ENCODE results near the gene TIAM2. TPM values are rescaled to one million over a fixed set of nuclear protein-coding genes. Genes with fewer than 3 reads are reported as not detected.

Gene TIAM2
- total RNA-seq, 1 donor from 2014 or later: 6.2 TPM

DNA sequence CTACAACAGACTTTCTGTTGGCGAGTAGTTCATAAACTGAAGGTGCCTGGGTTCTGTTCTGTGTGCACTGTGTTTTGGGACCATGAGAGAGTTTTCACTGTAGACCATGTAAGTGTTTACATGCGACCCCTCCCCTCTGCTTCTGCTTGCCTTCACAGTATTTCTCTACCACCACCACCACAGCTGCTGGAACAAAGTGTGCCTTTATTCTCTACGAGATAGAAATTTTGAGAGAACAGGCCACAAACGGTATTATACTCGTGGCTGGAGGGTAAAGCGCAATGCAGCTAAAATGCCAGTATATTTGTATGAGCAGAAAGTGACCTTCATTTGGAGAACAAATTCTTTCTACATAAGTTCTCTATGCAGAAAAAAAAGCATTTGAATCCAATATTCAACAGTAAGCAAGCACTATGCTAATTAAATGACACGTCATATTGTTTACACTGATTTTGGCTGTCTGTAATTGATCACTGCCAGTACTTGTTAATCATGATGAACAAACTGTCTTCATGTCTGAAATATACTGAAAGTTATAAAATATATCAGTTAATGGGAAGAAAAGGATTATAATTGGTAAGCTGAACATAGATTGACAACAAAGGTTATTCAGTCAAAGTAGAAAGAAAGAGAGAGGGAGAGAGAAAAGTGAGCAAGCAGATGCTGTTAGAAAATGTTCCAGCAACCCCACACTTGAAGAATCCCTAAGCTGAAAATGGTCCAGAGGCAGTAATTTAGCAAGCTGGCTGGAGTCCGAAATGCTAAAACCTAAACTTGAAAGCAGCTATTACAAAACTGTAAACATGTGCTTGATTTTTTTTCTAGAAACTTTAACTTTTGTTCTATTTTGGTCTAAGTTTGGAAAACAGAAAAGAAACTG lies 277.5 kb downstream of the TIAM2 start:
- intact Hi-C loops (cut with DNase I): no loop called here
- TF ChIP-seq, protein P1, sequence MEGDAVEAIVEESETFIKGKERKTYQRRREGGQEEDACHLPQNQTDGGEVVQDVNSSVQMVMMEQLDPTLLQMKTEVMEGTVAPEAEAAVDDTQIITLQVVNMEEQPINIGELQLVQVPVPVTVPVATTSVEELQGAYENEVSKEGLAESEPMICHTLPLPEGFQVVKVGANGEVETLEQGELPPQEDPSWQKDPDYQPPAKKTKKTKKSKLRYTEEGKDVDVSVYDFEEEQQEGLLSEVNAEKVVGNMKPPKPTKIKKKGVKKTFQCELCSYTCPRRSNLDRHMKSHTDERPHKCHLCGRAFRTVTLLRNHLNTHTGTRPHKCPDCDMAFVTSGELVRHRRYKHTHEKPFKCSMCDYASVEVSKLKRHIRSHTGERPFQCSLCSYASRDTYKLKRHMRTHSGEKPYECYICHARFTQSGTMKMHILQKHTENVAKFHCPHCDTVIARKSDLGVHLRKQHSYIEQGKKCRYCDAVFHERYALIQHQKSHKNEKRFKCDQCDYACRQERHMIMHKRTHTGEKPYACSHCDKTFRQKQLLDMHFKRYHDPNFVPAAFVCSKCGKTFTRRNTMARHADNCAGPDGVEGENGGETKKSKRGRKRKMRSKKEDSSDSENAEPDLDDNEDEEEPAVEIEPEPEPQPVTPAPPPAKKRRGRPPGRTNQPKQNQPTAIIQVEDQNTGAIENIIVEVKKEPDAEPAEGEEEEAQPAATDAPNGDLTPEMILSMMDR (IDR thresholded peaks at IDR 0.05): no peak
- Histone ChIP-seq H3K4me1 (no peaks in the 10 kb centered on the region), H3K27ac (no peak overlapping the region), H3K27me3 (no peaks in the 10 kb centered on the region), H3K36me3 (no peaks in the 10 kb centered on the region), H3K4me3 (no peak overlapping the region), H3K9me3 (no peaks in the 10 kb centered on the region)
- ATAC-seq (no peak), DNase-seq (no peak)

DNA sequence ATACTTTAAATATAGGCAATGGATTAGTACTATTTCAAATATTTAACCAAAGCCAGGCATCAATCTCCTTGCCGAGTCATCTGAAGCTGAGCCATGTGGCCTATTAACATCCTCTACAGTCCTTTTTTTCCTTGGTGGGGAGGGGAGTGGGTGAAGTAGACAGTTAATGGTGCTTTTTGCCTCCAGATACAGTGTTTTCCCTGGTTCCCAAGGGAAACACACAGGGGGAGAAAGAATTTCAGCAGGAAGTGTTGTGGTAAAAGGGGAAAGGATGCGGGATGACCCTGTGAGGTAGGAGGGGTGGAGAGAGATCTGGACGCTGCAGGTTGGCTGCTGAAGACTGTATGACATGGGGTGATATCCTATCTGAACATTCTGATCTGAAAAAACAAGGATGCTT lies 278.3 kb downstream of the TIAM2 start:
- Histone ChIP-seq H3K9me3 (no peaks in the 10 kb centered on the region), H3K27ac (no peak overlapping the region), H3K4me1 (no peaks in the 10 kb centered on the region), H3K36me3 (no peaks in the 10 kb centered on the region), H3K27me3 (no peaks in the 10 kb centered on the region), H3K4me3 (no peak overlapping the region)
- no peak for ATAC-seq
- no peak for DNase-seq
- TF ChIP-seq, protein P1 (IDR thresholded peaks at IDR 0.05): no peak
- intact Hi-C loops (cut with DNase I): no loop called here

DNA sequence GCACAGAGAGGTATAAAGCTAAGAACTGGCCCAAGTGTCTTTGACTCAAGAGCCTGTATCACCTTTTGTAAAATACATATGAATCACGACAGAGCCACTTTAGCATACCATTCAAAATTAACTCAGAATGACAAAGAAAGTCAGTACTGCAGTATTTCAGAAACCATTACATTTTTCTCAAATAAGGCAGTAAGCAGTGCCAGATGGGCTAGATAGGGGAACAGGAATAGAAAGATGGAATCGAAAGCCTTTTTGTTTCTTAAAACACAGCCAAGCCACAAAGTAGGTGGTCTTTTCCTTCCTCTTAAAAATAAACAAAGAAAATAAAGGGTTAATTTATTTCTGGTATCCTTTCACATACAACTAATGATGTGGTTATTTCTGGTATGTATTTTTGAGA lies 279.0 kb downstream of the TIAM2 start:
- Histone ChIP-seq H3K4me3 (no peak overlapping the region), H3K4me1 (no peaks in the 10 kb centered on the region), H3K9me3 (no peaks in the 10 kb centered on the region), H3K27ac (no peak overlapping the region), H3K36me3 (no peaks in the 10 kb centered on the region), H3K27me3 (no peaks in the 10 kb centered on the region)
- ATAC-seq: no peak
- intact Hi-C loops (cut with DNase I): no loop called here
- no peak for DNase-seq
- TF ChIP-seq, protein P1 (IDR thresholded peaks at IDR 0.05): no peak

DNA sequence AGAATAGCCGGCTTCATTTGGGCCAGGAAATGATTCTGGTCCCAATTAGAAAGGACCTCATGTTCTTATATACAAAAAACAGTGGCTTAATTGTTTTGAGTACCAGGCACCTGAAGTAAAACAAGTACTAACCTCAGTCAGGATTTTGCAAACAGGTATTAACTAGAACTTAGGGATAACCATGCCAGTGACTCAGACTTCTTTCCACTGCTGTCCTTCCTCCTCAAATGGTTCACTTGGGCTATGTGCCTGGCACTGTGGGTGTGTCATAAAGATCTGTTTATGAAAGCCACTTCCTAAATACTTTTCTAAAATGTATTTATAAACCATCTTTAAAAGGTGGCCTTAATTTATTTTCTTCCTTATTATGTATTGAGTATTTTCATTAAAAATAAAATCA lies 279.4 kb downstream of the TIAM2 start:
- Histone ChIP-seq H3K36me3 (no peaks in the 10 kb centered on the region), H3K4me3 (no peak overlapping the region), H3K9me3 (no peaks in the 10 kb centered on the region), H3K4me1 (no peaks in the 10 kb centered on the region), H3K27ac (no peak overlapping the region), H3K27me3 (no peaks in the 10 kb centered on the region)
- ATAC-seq (no peak), DNase-seq (no peak)
- intact Hi-C loops (cut with DNase I): no loop called here
- TF ChIP-seq, protein P1 (IDR thresholded peaks at IDR 0.05): no peak

DNA sequence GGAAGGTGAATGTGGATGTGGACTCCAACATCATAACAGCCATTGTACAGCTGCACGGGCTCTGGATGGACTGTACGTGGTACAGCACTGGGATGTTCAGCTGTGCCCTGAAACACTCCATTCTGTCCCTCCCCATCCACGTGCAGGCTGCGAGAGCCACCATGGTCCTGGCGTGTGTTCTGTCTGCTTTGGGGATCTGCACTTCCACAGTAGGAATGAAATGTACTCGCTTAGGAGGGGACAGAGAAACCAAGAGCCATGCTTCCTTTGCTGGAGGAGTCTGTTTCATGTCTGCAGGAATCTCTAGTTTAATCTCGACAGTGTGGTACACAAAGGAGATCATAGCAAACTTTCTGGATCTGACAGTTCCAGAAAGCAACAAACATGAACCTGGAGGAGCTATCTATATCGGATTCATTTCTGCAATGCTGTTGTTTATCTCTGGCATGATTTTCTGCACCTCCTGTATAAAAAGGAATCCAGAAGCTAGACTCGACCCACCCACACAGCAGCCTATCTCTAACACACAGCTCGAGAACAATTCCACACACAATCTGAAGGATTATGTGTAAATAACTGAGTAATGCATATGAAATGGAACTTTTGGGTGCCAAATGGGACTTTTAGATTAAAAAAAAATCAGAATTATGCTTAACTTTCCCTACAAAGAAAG lies 280.8 kb downstream of the TIAM2 start:
- ATAC-seq (peak; percentile 36), DNase-seq (no peak)
- H3K4me1 ChIP-seq: no peaks in the 10 kb centered on the region
- no peaks in the 10 kb centered on the region for H3K36me3 ChIP-seq
- intact Hi-C loops (cut with DNase I): no loop called here
- H3K9me3 ChIP-seq: no peaks in the 10 kb centered on the region
- H3K4me3 ChIP-seq: no peak overlapping the region
- TF ChIP-seq, protein P1 (IDR thresholded peaks at IDR 0.05): no peak
- no peak overlapping the region for H3K27ac ChIP-seq
- H3K27me3 ChIP-seq: no peaks in the 10 kb centered on the region
